B cell (primary cell): ENCODE results near the gene RASGRP3. TPM values are rescaled to one million over a fixed set of nuclear protein-coding genes. Genes with fewer than 3 reads are reported as not detected.

Experiments
- ATAC-seq: fragments of 200-7000 bp; cut with Tn5 transposase; one replicate; pipeline ENCODE4 v1.10.0; 2021; ENCODE audit warnings: low read depth, mild to moderate bottlenecking, moderate number of reproducible peaks, moderate library complexity
- CTCF ChIA-PET: fragments of 350-600 bp; sonication (Branson Sonifier 250); formaldehyde crosslinking; loops from one replicate; lab custom pipeline; 2021; ENCODE audit warnings: antibody characterized with exemption, inconsistent platforms; lab: Charles Lee
- POLR2A ChIA-PET: fragments of 350-600 bp; sonication (Branson Sonifier 250); formaldehyde crosslinking; loops from one replicate; lab custom pipeline; 2021; ENCODE audit warnings: antibody characterized with exemption; lab: Charles Lee
- DNase-seq: peaks from one replicate; pipeline ENCODE4 v3.0.0; 2013
- H2AFZ ChIP-seq: 2 replicates; pipeline ENCODE4 v1.6.1; 2012; ENCODE audit warnings: mild to moderate bottlenecking, low read depth, low read length; ENCODE audit not compliant: insufficient read depth, poor library complexity, severe bottlenecking
- H3K27ac ChIP-seq, 2 donors: 1 replicate in 1 of 2; 2 replicates in 1 of 2; pipeline ENCODE4 v1.5.1; 2012 to 2013; ENCODE audit warnings: low read length in 2 of 2, mild to moderate bottlenecking in 2 of 2, moderate library complexity in 1 of 2
- H3K27me3 ChIP-seq, 4 experiments: fragments of 200-600 bp in 1 of 4; sonication (generic) in 1 of 4; replicated peaks in 1 of 4; 1 replicate in 2 of 4; 2 replicates in 2 of 4; pipeline versions ENCODE4 v1.6.1 to v1.7.0; 2013 to 2016; ENCODE audit warnings: low read length in 3 of 4, mild to moderate bottlenecking in 2 of 4, mixed read lengths in 1 of 4, moderate library complexity in 1 of 4; ENCODE audit not compliant: insufficient read depth in 4 of 4, control insufficient read depth in 3 of 4; ENCODE audit errors: control extremely low read depth in 1 of 4
- H3K36me3 ChIP-seq, 2 experiments: replicated peaks in 1 of 2; 1 replicate in 1 of 2; 2 replicates in 1 of 2; pipeline versions ENCODE4 v1.6.1 to v1.7.1; 2013; ENCODE audit warnings: low read length in 1 of 2; ENCODE audit not compliant: insufficient read depth in 2 of 2, control insufficient read depth in 1 of 2; ENCODE audit errors: control extremely low read depth in 1 of 2, extremely low read depth in 1 of 2
- H3K4me1 ChIP-seq, 2 donors: fragments of 200-600 bp in 1 of 2; sonication (generic) in 1 of 2; 1 replicate in 1 of 2; 2 replicates in 1 of 2; pipeline versions ENCODE4 v1.5.1 to v1.6.1; 2013 to 2017; ENCODE audit warnings: low read length in 2 of 2; ENCODE audit not compliant: control insufficient read depth in 2 of 2, insufficient read depth in 2 of 2
- H3K4me2 ChIP-seq: replicated peaks from 2 replicates; pipeline ENCODE3; 2012; ENCODE audit warnings: mild to moderate bottlenecking, low read depth, low read length; ENCODE audit not compliant: poor library complexity, severe bottlenecking
- H3K4me3 ChIP-seq, 5 experiments: fragments of 200-600 bp in 1 of 5; sonication (generic) in 1 of 5; 1 replicate in 3 of 5; 2 replicates in 2 of 5; pipeline versions ENCODE4 v1.5.1 to v1.7.0; 2011 to 2016; ENCODE audit warnings: low read length in 4 of 5, mild to moderate bottlenecking in 4 of 5, low read depth in 2 of 5, control low read depth in 1 of 5, moderate library complexity in 1 of 5; ENCODE audit not compliant: insufficient read depth in 1 of 5; ENCODE audit errors: control extremely low read depth in 1 of 5, extremely low read depth in 1 of 5
- H3K79me2 ChIP-seq: fragments of 200-600 bp; sonication (generic); one replicate; pipeline ENCODE4 v1.6.0; 2016; ENCODE audit warnings: low read length; ENCODE audit not compliant: control insufficient read depth, insufficient read depth
- H3K9ac ChIP-seq: fragments of 200-600 bp; sonication (generic); 2 replicates; pipeline ENCODE4 v1.6.1; 2017; ENCODE audit warnings: mild to moderate bottlenecking, low read length, moderate library complexity
- H3K9me3 ChIP-seq, 3 donors: one replicate each; pipeline versions ENCODE4 v1.6.1 to v1.7.1; 2013; ENCODE audit warnings: low read length in 2 of 3; ENCODE audit not compliant: control insufficient read depth in 2 of 3, insufficient read depth in 1 of 3; ENCODE audit errors: control extremely low read depth in 1 of 3
- H4K20me1 ChIP-seq: 2 replicates; pipeline ENCODE4 v1.6.0; 2012; ENCODE audit warnings: mild to moderate bottlenecking, low read length; ENCODE audit not compliant: insufficient read depth, control insufficient read depth, poor library complexity, severe bottlenecking
- H3K27ac Mint-ChIP-seq: one replicate; pipeline ENCODE4 v1.8.0; 2021; ENCODE audit warnings: mixed read lengths
- H3K27me3 Mint-ChIP-seq: one replicate; pipeline ENCODE4 v1.8.0; 2021; ENCODE audit warnings: mixed read lengths
- H3K4me1 Mint-ChIP-seq: one replicate; pipeline ENCODE4 v1.8.0; 2021; ENCODE audit warnings: mixed read lengths
- H3K4me3 Mint-ChIP-seq: one replicate; pipeline ENCODE4 v1.8.0; 2021; ENCODE audit warnings: mixed read lengths
- H3K9me3 Mint-ChIP-seq: one replicate; pipeline ENCODE4 v1.8.0; 2022; ENCODE audit warnings: mixed read lengths; ENCODE audit not compliant: insufficient read depth
- CTCF ChIP-seq: fragments of 200-600 bp; IDR thresholded peaks from one replicate; pipeline ENCODE4 v1.8.0; 2022; ENCODE audit warnings: antibody characterized with exemption, mild to moderate bottlenecking
- EZH2 ChIP-seq: IDR thresholded peaks from 2 replicates; pipeline ENCODE4 v1.6.1; 2012; ENCODE audit warnings: borderline replicate concordance, low read depth, mild to moderate bottlenecking, moderate library complexity, low read length; ENCODE audit not compliant: insufficient read depth, poor library complexity, severe bottlenecking
- WGBS: methylation state at CpG from one replicate; pipeline ENCODE4 v1.1.5; 2013; ENCODE audit warnings: missing lambda C conversion rate; ENCODE audit not compliant: insufficient coverage; 5-methylcytosine and 5-hydroxymethylcytosine counted together
- intact Hi-C: fragments of 100-400 bp; cut with micrococcal nuclease; formaldehyde crosslinking; loops from one replicate; pipeline ENCODE4 v1.10.0; 2022
- polyA plus RNA-seq: library from polyadenylated mRNA; depleted of rRNA; stranded (reverse); fragments of >200 nt; gene quantifications from 2 replicates; pipeline ENCODE4 v1.2.3, GENCODE V29; 2012
- total RNA-seq, 2 donors: library from RNA; stranded (reverse); fragments of 120-200 nt in 1 of 2; gene quantifications; 1 replicate in 1 of 2; 2 replicates in 1 of 2; pipeline versions ENCODE4 v1.2.3 to v1.2.4, GENCODE V29; 2013 to 2022

Gene RASGRP3
- total and polyA plus RNA-seq, 2 donors (not counting 1 experiment from before 2014, with no cell fraction given): 67.5 to 107 TPM

GRCh38 chr2:33475224-33476130, 972 bp upstream of the RASGRP3 start:
- Histone ChIP-seq H3K27me3 (no peaks in the 10 kb centered on the region), H2AFZ (peak overlapping the region; percentile 82), H3K79me2 (peaks cover 44% of the 10 kb centered on the region), H3K36me3 (no peaks in the 10 kb centered on the region), H4K20me1 (no peaks in the 10 kb centered on the region), H3K4me2 (peak overlapping the region; percentile 77), H3K9me3 (no peaks in the 10 kb centered on the region), H3K4me1 (peaks cover 32% of the 10 kb centered on the region in 2 donors), H3K27ac (peak overlapping the region; percentile 92 to 97), H3K9ac (peak overlapping the region; percentile 94), H3K4me3 (peak overlapping the region; percentile 68 to 98 (median 83))
- Mint-ChIP-seq H3K4me1 (peaks cover 42% of the 10 kb centered on the region), H3K27ac (peak overlapping the region; percentile 98), H3K9me3 (no peaks in the 10 kb centered on the region), H3K4me3 (peak overlapping the region; percentile 95), H3K27me3 (no peaks in the 10 kb centered on the region)
- ATAC-seq (peak; percentile 60), DNase-seq (peak; percentile 94)
- POLR2A ChIA-PET: interaction anchor here (0.6 to 2.8 kb wide), 9 partner anchors 14 to 848 kb away, joined by 3 to 23 read pairs (median 4); partner anchors contain the start of genes FAM98A and TTC27
- intact Hi-C loops: loop anchor here (1.0 to 5.0 kb wide), 9 partner anchors 9 to 1413 kb away; partner anchors contain the start of genes BIRC6, FAM98A, SPAST and TTC27
- CTCF ChIA-PET: interaction anchor here (0.7 to 5.7 kb wide), 32 partner anchors 8 to 923 kb away, joined by 3 to 78 read pairs (median 6); partner anchors contain the start of genes FAM98A and TTC27
- TF ChIP-seq CTCF (peak; percentile 88), EZH2 (no peak)
- WGBS: 0% methylated on average over 6 of the region's 15 CpGs
